DOHH2 (cell line): ENCODE data around the gene RPTOR.

Experiments used
- H3F3A ChIP-seq: fragments of 200-600 bp; sonication (generic), shearing (Covaris generic); 2 replicates; pipeline ENCODE4 v1.6.0; 2016; ENCODE audit warnings: antibody characterized with exemption, mild to moderate bottlenecking; ENCODE audit not compliant: control insufficient read depth, insufficient read depth
- H3K27ac ChIP-seq: fragments of 200-600 bp; sonication (generic); 2 replicates; pipeline ENCODE4 v1.5.1; 2014; ENCODE audit warnings: low read depth, mild to moderate bottlenecking, low read length, moderate library complexity
- H3K27me3 ChIP-seq: fragments of 200-600 bp; sonication (generic); 2 replicates; pipeline ENCODE4 v1.6.1; 2014; ENCODE audit warnings: mild to moderate bottlenecking, low read length, mixed read lengths; ENCODE audit not compliant: control insufficient read depth
- H3K36me3 ChIP-seq: fragments of 200-600 bp; sonication (generic); 2 replicates; pipeline ENCODE4 v1.6.1; 2014; ENCODE audit warnings: mild to moderate bottlenecking, low read length, moderate library complexity, mixed read lengths; ENCODE audit not compliant: control insufficient read depth
- H3K4me1 ChIP-seq: fragments of 200-600 bp; sonication (generic); 2 replicates; pipeline ENCODE4 v1.6.1; 2014; ENCODE audit warnings: mild to moderate bottlenecking, low read length, mixed read lengths; ENCODE audit not compliant: control insufficient read depth
- H3K4me2 ChIP-seq: fragments of 200-600 bp; sonication (generic); 2 replicates; pipeline ENCODE4 v1.6.0; 2014; ENCODE audit warnings: mild to moderate bottlenecking, low read length, moderate library complexity
- H3K4me3 ChIP-seq: fragments of 200-600 bp; sonication (generic); 2 replicates; pipeline ENCODE4 v1.5.1; 2014; ENCODE audit warnings: mild to moderate bottlenecking, low read length, mixed read lengths
- H3K79me2 ChIP-seq: fragments of 200-600 bp; sonication (generic); 2 replicates; pipeline ENCODE4 v1.6.1; 2014; ENCODE audit warnings: mild to moderate bottlenecking, low read length, mixed read lengths; ENCODE audit not compliant: control insufficient read depth
- H3K9me2 ChIP-seq: fragments of 200-600 bp; sonication (generic); replicated peaks from 2 replicates; pipeline ENCODE4 v1.6.1; 2014; ENCODE audit warnings: mild to moderate bottlenecking, low read length, mixed read lengths; ENCODE audit not compliant: control insufficient read depth
- H3K9me3 ChIP-seq: fragments of 200-600 bp; sonication (generic); 2 replicates; pipeline ENCODE4 v1.6.1; 2014; ENCODE audit warnings: antibody characterized with exemption, low read length, mixed read lengths; ENCODE audit not compliant: control insufficient read depth, insufficient read depth
- H4K20me1 ChIP-seq: fragments of 200-600 bp; sonication (generic); 2 replicates; pipeline ENCODE4 v1.6.0; 2014; ENCODE audit warnings: low read depth, mild to moderate bottlenecking, antibody characterized with exemption, low read length, moderate library complexity; ENCODE audit not compliant: control insufficient read depth, insufficient read depth
- EZH2phosphoT487 ChIP-seq: fragments of 200-600 bp; sonication (generic); IDR thresholded peaks from 2 replicates; pipeline ENCODE4 v1.6.1; 2017; ENCODE audit warnings: borderline replicate concordance, mild to moderate bottlenecking, antibody characterized with exemption, low read length, moderate library complexity, mixed read lengths
- TF ChIP-seq, protein P1 (sequence below): fragments of 200-600 bp; sonication (generic); IDR thresholded peaks from one replicate; pipeline ENCODE4 v1.5.1; 2014; ENCODE audit warnings: antibody characterized with exemption, mild to moderate bottlenecking, low read depth, low read length; ENCODE audit not compliant: poor library complexity, severe bottlenecking

RPTOR gene

DNA sequence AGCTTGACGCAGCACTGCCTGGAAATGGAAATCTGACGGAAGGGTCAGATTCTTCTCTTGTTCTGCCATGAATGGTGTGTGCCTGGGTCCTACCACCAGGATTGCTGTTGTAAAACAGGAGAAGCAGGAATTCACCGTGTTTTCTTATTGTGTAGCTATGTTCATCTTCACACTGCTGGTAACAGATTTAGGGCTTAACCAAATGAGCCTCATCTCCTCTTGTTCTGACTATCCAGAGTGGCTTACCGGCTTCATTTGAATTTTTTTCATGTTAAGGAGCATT is 349.7 kb downstream of the RPTOR start:
- peaks cover 18% of the 10 kb centered on the region for H3K36me3 ChIP-seq
- H3K27ac ChIP-seq = no peak overlapping the region
- peaks cover 3% of the 10 kb centered on the region; the same call in 1 of the 2 replicates for H3F3A ChIP-seq
- TF ChIP-seq, protein P1, sequence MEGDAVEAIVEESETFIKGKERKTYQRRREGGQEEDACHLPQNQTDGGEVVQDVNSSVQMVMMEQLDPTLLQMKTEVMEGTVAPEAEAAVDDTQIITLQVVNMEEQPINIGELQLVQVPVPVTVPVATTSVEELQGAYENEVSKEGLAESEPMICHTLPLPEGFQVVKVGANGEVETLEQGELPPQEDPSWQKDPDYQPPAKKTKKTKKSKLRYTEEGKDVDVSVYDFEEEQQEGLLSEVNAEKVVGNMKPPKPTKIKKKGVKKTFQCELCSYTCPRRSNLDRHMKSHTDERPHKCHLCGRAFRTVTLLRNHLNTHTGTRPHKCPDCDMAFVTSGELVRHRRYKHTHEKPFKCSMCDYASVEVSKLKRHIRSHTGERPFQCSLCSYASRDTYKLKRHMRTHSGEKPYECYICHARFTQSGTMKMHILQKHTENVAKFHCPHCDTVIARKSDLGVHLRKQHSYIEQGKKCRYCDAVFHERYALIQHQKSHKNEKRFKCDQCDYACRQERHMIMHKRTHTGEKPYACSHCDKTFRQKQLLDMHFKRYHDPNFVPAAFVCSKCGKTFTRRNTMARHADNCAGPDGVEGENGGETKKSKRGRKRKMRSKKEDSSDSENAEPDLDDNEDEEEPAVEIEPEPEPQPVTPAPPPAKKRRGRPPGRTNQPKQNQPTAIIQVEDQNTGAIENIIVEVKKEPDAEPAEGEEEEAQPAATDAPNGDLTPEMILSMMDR = no peak
- no peak for TF ChIP-seq EZH2phosphoT487
- no peaks in the 10 kb centered on the region for H4K20me1 ChIP-seq
- no peak overlapping the region for H3K4me3 ChIP-seq
- H3K9me2 ChIP-seq = no peaks in the 10 kb centered on the region
- H3K4me2 ChIP-seq = no peak overlapping the region
- H3K27me3 ChIP-seq = no peaks in the 10 kb centered on the region
- no peaks in the 10 kb centered on the region for H3K9me3 ChIP-seq
- no peaks in the 10 kb centered on the region for H3K79me2 ChIP-seq
- peaks cover 8% of the 10 kb centered on the region for H3K4me1 ChIP-seq

DNA sequence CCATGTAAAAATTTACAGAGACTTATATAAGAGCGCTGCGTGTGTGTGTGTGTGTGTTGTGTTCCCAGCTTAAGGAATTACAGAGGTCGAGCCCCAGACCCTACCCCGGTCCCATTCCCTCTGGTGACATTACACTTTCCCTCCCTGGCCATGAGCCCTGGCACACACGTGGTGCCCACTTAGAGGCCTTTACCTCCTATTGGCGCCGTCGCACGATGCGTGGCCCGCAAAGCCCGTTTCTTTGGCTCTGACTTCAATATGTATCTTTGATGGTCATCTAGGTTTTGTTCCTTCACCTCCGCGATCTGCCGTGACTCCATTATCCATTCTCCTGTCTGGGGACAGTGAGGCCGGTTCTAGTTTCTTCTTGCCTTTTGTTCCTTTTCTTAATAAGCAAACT is 350.1 kb downstream of the RPTOR start:
- no peak overlapping the region for H3K4me3 ChIP-seq
- peaks cover 18% of the 10 kb centered on the region for H3K36me3 ChIP-seq
- H3K79me2 ChIP-seq = no peaks in the 10 kb centered on the region
- H4K20me1 ChIP-seq = no peaks in the 10 kb centered on the region
- H3K4me1 ChIP-seq = peaks cover 11% of the 10 kb centered on the region
- TF ChIP-seq EZH2phosphoT487 = no peak
- TF ChIP-seq, protein P1 = no peak
- no peaks in the 10 kb centered on the region for H3K9me2 ChIP-seq
- H3K4me2 ChIP-seq = no peak overlapping the region
- no peak overlapping the region for H3K27ac ChIP-seq
- no peaks in the 10 kb centered on the region for H3K9me3 ChIP-seq
- peaks cover 3% of the 10 kb centered on the region; the same call in 1 of the 2 replicates for H3F3A ChIP-seq
- no peaks in the 10 kb centered on the region for H3K27me3 ChIP-seq

DNA sequence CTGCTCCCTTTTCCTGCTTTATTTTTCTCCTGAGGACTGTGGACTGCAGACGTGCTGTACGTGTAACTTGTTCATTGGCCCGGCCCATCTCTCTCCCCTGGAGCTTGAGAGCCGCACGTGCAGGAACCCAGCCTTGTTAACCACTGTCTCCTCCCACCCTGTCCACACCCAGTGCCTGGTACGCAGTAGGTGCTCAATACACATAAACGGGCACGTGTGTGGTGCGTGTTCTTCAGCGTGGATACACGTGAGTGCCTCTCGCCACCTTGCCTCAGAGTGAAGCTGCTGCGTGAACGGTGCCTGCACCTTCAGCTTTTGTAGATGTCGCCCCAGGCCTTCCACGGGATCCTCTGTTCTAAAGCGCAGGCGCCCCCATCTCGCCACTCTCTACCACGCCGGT is 350.7 kb downstream of the RPTOR start:
- H3K27ac ChIP-seq = no peak overlapping the region
- H3K79me2 ChIP-seq = no peaks in the 10 kb centered on the region
- H3K4me1 ChIP-seq = peaks cover 12% of the 10 kb centered on the region
- peaks cover 3% of the 10 kb centered on the region; the same call in 1 of the 2 replicates for H3F3A ChIP-seq
- H3K9me2 ChIP-seq = no peaks in the 10 kb centered on the region
- peaks cover 18% of the 10 kb centered on the region for H3K36me3 ChIP-seq
- no peaks in the 10 kb centered on the region for H4K20me1 ChIP-seq
- TF ChIP-seq, protein P1 = no peak
- TF ChIP-seq EZH2phosphoT487 = no peak
- no peaks in the 10 kb centered on the region for H3K9me3 ChIP-seq
- no peak overlapping the region for H3K4me2 ChIP-seq
- H3K4me3 ChIP-seq = no peak overlapping the region
- no peaks in the 10 kb centered on the region for H3K27me3 ChIP-seq

DNA sequence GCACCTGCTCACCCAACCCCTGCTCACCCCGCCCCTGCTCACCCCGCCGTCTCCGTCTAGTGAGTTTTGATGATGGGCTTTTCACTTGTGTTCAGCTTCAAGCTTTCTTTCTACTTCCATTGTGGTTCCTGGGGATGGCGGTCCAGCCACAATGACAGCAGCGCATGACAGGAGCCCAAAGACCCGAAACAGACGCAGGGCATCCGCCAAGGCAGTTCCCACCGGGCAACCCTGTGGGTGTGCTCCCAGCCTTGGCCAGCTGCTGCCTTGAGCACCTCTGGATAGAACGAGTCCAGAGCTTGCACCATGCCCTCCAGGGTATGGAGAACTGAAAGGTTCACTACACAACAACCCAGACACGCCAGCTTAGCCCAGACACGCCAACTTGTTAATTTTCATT is 354.1 kb downstream of the RPTOR start:
- no peaks in the 10 kb centered on the region for H4K20me1 ChIP-seq

More for the DNA sequence above, 354.1 kb downstream of the RPTOR start:
- Histone ChIP-seq H3K27ac (no peak overlapping the region), H3K9me2 (no peaks in the 10 kb centered on the region), H3K4me1 (peaks cover 26% of the 10 kb centered on the region), H3K4me3 (no peak overlapping the region), H3K79me2 (no peaks in the 10 kb centered on the region), H3K9me3 (no peaks in the 10 kb centered on the region), H3F3A (peaks cover 3% of the 10 kb centered on the region; the same call in 1 of the 2 replicates), H3K27me3 (no peaks in the 10 kb centered on the region), H3K4me2 (no peak overlapping the region), H3K36me3 (peaks cover 19% of the 10 kb centered on the region)
- TF ChIP-seq EZH2phosphoT487 = no peak
- TF ChIP-seq, protein P1 = no peak
